ENCODE data around the gene TBX3.

The TBX3 gene

GRCh38 chr12:114692186-114693058 is 8.4 kb upstream of the TBX3 start:
- Histone ChIP-seq H3K36me3 (replicated peaks; ENCODE audit: low read depth, low read length) (no peaks in the 10 kb centered on the region), H3K4me2 (ENCODE audit: low read length) (no peak overlapping the region), H2AFZ (ENCODE audit: low read depth, low read length) (no peak overlapping the region), H3K4me3 (ENCODE audit: low read length) (no peak overlapping the region), H3K9me3 (ENCODE audit: insufficient read depth, low read length) (no peaks in the 10 kb centered on the region), H3K9ac (ENCODE audit: low read length) (no peak overlapping the region), H3K79me2 (ENCODE audit: low read length) (no peaks in the 10 kb centered on the region), H3K27me3 (ENCODE audit: low read depth, low read length) (peaks cover 9% of the 10 kb centered on the region; the same call in 1 of the 2 replicates), H3K4me1 (ENCODE audit: low read length) (no peaks in the 10 kb centered on the region), H3K27ac (ENCODE audit: low read length) (no peak overlapping the region), H4K20me1 (ENCODE audit: insufficient read depth, low read length) (no peaks in the 10 kb centered on the region)
- no peak for TF ChIP-seq CTCF (IDR thresholded peaks at IDR 0.05; ENCODE audit: low read depth, low read length)
- TF ChIP-seq EZH2phosphoT487 (IDR thresholded peaks at IDR 0.05; ENCODE audit: low read depth): no peak

GRCh38 chr12:114691763-114692185 is 7.8 kb upstream of the TBX3 start:
- no peak overlapping the region for H3K4me2 ChIP-seq (ENCODE audit: low read length)
- no peaks in the 10 kb centered on the region for H3K79me2 ChIP-seq (ENCODE audit: low read length)
- no peak overlapping the region for H2AFZ ChIP-seq (ENCODE audit: low read depth, low read length)
- no peaks in the 10 kb centered on the region for H3K9me3 ChIP-seq (ENCODE audit: insufficient read depth, low read length)
- no peak overlapping the region for H3K27ac ChIP-seq (ENCODE audit: low read length)
- H3K9ac ChIP-seq (ENCODE audit: low read length): no peak overlapping the region
- no peak overlapping the region for H3K4me3 ChIP-seq (ENCODE audit: low read length)
- H4K20me1 ChIP-seq (ENCODE audit: insufficient read depth, low read length): no peaks in the 10 kb centered on the region
- H3K36me3 ChIP-seq (replicated peaks; ENCODE audit: low read depth, low read length): no peaks in the 10 kb centered on the region
- no peak for TF ChIP-seq CTCF (IDR thresholded peaks at IDR 0.05; ENCODE audit: low read depth, low read length)
- TF ChIP-seq EZH2phosphoT487 (IDR thresholded peaks at IDR 0.05; ENCODE audit: low read depth): no peak
- H3K4me1 ChIP-seq (ENCODE audit: low read length): no peaks in the 10 kb centered on the region
- H3K27me3 ChIP-seq (ENCODE audit: low read depth, low read length): peaks cover 9% of the 10 kb centered on the region; the same call in 1 of the 2 replicates

- no peak overlapping the region for H3K4me2 ChIP-seq (ENCODE audit: low read length)
- no peaks in the 10 kb centered on the region for H3K36me3 ChIP-seq (replicated peaks; ENCODE audit: low read depth, low read length)
- no peak overlapping the region for H3K27ac ChIP-seq (ENCODE audit: low read length)
- H3K4me1 ChIP-seq (ENCODE audit: low read length): no peaks in the 10 kb centered on the region
- no peak overlapping the region for H3K4me3 ChIP-seq (ENCODE audit: low read length)
- no peak overlapping the region for H3K9ac ChIP-seq (ENCODE audit: low read length)
- H3K9me3 ChIP-seq (ENCODE audit: insufficient read depth, low read length): no peaks in the 10 kb centered on the region
- no peaks in the 10 kb centered on the region for H4K20me1 ChIP-seq (ENCODE audit: insufficient read depth, low read length)
- no peaks in the 10 kb centered on the region for H3K79me2 ChIP-seq (ENCODE audit: low read length)
- TF ChIP-seq CTCF (IDR thresholded peaks at IDR 0.05; ENCODE audit: low read depth, low read length): no peak
- no peak for TF ChIP-seq EZH2phosphoT487 (IDR thresholded peaks at IDR 0.05; ENCODE audit: low read depth)
- peaks cover 9% of the 10 kb centered on the region; the same call in 1 of the 2 replicates for H3K27me3 ChIP-seq (ENCODE audit: low read depth, low read length)
- H2AFZ ChIP-seq (ENCODE audit: low read depth, low read length): no peak overlapping the region
These were observed 7.2 kb upstream of the TBX3 start for GRCh38 chr12:114691196-114691595.

- Histone ChIP-seq H3K4me1 (ENCODE audit: low read length) (no peaks in the 10 kb centered on the region), H3K9ac (ENCODE audit: low read length) (no peak overlapping the region), H3K27ac (ENCODE audit: low read length) (no peak overlapping the region), H2AFZ (ENCODE audit: low read depth, low read length) (no peak overlapping the region), H3K4me2 (ENCODE audit: low read length) (no peak overlapping the region), H4K20me1 (ENCODE audit: insufficient read depth, low read length) (no peaks in the 10 kb centered on the region), H3K36me3 (replicated peaks; ENCODE audit: low read depth, low read length) (no peaks in the 10 kb centered on the region), H3K4me3 (ENCODE audit: low read length) (no peak overlapping the region), H3K79me2 (ENCODE audit: low read length) (no peaks in the 10 kb centered on the region), H3K9me3 (ENCODE audit: insufficient read depth, low read length) (no peaks in the 10 kb centered on the region), H3K27me3 (ENCODE audit: low read depth, low read length) (peaks cover 9% of the 10 kb centered on the region; the same call in 1 of the 2 replicates)
- TF ChIP-seq CTCF (IDR thresholded peaks at IDR 0.05; ENCODE audit: low read depth, low read length) (no peak), EZH2phosphoT487 (IDR thresholded peaks at IDR 0.05; ENCODE audit: low read depth) (no peak)
These were observed 6.5 kb upstream of the TBX3 start for GRCh38 chr12:114690267-114691135.
